Measurements from ENCODE around the gene VIM. TPM values are rescaled to one million over a fixed set of nuclear protein-coding genes. Genes with fewer than 3 reads are reported as not detected.
A peak's percentile ranks its signal among the peaks of the same experiment; 100 is the strongest.

VIM gene
- total RNA-seq, 4 donors from 2014 or later, result 2,201 to 4,711 (median 2,567) TPM

- Histone ChIP-seq H3K4me1 (peaks cover 29 to 40% of the 10 kb centered on the region in 2 donors), H3K4me3 (replicated peaks in 1 of 3) (no peak overlapping the region), H3K9me3 (no peaks in the 10 kb centered on the region), H3K27ac (no peak overlapping the region), H3K27me3 (no peaks in the 10 kb centered on the region), H3K36me3 (no peaks in the 10 kb centered on the region)
- intact Hi-C loops (cut with DNase I), result no loop called here
- no peak for DNase-seq
- WGBS, 2 donors, result 96 to 99% methylated on average over 3 of the region's 3 CpGs
- TF ChIP-seq POLR2A (IDR thresholded peaks at IDR 0.05) (no peak), CTCF (IDR thresholded peaks at IDR 0.05) (no peak)
Measured at GRCh38 chr10:17185873-17186272, 42.2 kb upstream of the VIM start.

GRCh38 chr10:17188644-17189172 is 39.3 kb upstream of the VIM start:
- DNase-seq, result no peak
- WGBS, 2 donors, result 95 to 97% methylated on average over 3 of the region's 3 CpGs
- Histone ChIP-seq H3K36me3 (no peaks in the 10 kb centered on the region), H3K27me3 (no peaks in the 10 kb centered on the region), H3K27ac (peak overlapping the region in 2 of 3 donors; percentile 55 to 72), H3K4me1 (peaks cover 12 to 18% of the 10 kb centered on the region in 2 donors), H3K9me3 (no peaks in the 10 kb centered on the region), H3K4me3 (replicated peaks in 1 of 3) (no peak overlapping the region)
- TF ChIP-seq POLR2A (IDR thresholded peaks at IDR 0.05) (no peak), CTCF (IDR thresholded peaks at IDR 0.05) (no peak)
- intact Hi-C loops (cut with DNase I), result no loop called here

- TF ChIP-seq POLR2A (IDR thresholded peaks at IDR 0.05) (no peak), CTCF (IDR thresholded peaks at IDR 0.05) (no peak)
- H3K36me3 ChIP-seq, result no peaks in the 10 kb centered on the region
- H3K4me3 ChIP-seq (replicated peaks in 1 of 3), result no peak overlapping the region
- H3K27me3 ChIP-seq, result no peaks in the 10 kb centered on the region
- H3K9me3 ChIP-seq, result no peaks in the 10 kb centered on the region
- peak overlapping the region; percentile 6 to 37 (median 33) for H3K27ac ChIP-seq
- 91% methylated on average over 2 of the region's 2 CpGs for WGBS, 2 donors
- no peak for DNase-seq
- H3K4me1 ChIP-seq, result peaks cover 10 to 14% of the 10 kb centered on the region in 2 donors
- intact Hi-C loops (cut with DNase I), result no loop called here
Measured at GRCh38 chr10:17190602-17191001, 37.4 kb upstream of the VIM start.

GRCh38 chr10:17195083-17195482 is 33.0 kb upstream of the VIM start:
- Histone ChIP-seq H3K4me3 (replicated peaks in 1 of 3) (no peak overlapping the region), H3K36me3 (no peaks in the 10 kb centered on the region), H3K27me3 (no peaks in the 10 kb centered on the region), H3K4me1 (peaks cover 21 to 30% of the 10 kb centered on the region in 2 donors), H3K27ac (peak overlapping the region; percentile 32 to 62 (median 47)), H3K9me3 (no peaks in the 10 kb centered on the region)
- WGBS, 2 donors, result 77 to 78% methylated on average over 5 of the region's 5 CpGs
- no peak for DNase-seq
- TF ChIP-seq CTCF (IDR thresholded peaks at IDR 0.05) (no peak), POLR2A (IDR thresholded peaks at IDR 0.05) (no peak)
- intact Hi-C loops (cut with DNase I), result no loop called here

GRCh38 chr10:17196045-17196444 is 32.0 kb upstream of the VIM start:
- Histone ChIP-seq H3K27me3 (no peaks in the 10 kb centered on the region), H3K4me1 (peaks cover 21 to 28% of the 10 kb centered on the region in 2 donors), H3K36me3 (no peaks in the 10 kb centered on the region), H3K4me3 (replicated peaks in 1 of 3) (no peak overlapping the region), H3K9me3 (no peaks in the 10 kb centered on the region), H3K27ac (peak overlapping the region; percentile 62 to 74 (median 67))
- WGBS, 2 donors, result 35 to 37% methylated on average over 2 of the region's 2 CpGs
- DNase-seq, result no peak
- intact Hi-C loops (cut with DNase I), result no loop called here
- no peak for TF ChIP-seq POLR2A (IDR thresholded peaks at IDR 0.05)
- no peak for TF ChIP-seq CTCF (IDR thresholded peaks at IDR 0.05)

All from thyroid gland (tissue), 4 donors.